IMR-90 (cell line): Measurements from ENCODE around the gene IRF6.
A peak's percentile ranks its signal among the peaks of the same experiment; 100 is the strongest.

Experiments
- CTCF ChIP-seq: conservative IDR thresholded peaks from 2 replicates; pipeline ENCODE4 v1.5.1; 2012; ENCODE audit warnings: mild to moderate bottlenecking, low read depth, low read length, improper control_type of control experiment
- MXI1 ChIP-seq: IDR thresholded peaks from 2 replicates; pipeline ENCODE4 v1.6.1; 2012; ENCODE audit warnings: low read depth, mild to moderate bottlenecking, low read length, moderate library complexity, borderline replicate concordance
- POLR2A ChIP-seq: IDR thresholded peaks from 2 replicates; pipeline ENCODE4 v1.6.1; 2012; ENCODE audit warnings: mild to moderate bottlenecking, low read depth, low read length
- RCOR1 ChIP-seq: IDR thresholded peaks from 2 replicates; pipeline ENCODE4 v1.6.1; 2012; ENCODE audit warnings: mild to moderate bottlenecking, low read length, improper control_type of control experiment; ENCODE audit not compliant: insufficient replicate concordance

GRCh38 chr1:209823143-209824041 is 17.4 kb upstream of the IRF6 start:
- TF ChIP-seq POLR2A = no peak
- peak; percentile 73 for TF ChIP-seq CTCF
- no peak for TF ChIP-seq MXI1
- TF ChIP-seq RCOR1 = no peak
